ENCODE measurements around the gene DLG1.
A peak's percentile ranks its signal among the peaks of the same experiment; 100 is the strongest.

Gene DLG1

DNA sequence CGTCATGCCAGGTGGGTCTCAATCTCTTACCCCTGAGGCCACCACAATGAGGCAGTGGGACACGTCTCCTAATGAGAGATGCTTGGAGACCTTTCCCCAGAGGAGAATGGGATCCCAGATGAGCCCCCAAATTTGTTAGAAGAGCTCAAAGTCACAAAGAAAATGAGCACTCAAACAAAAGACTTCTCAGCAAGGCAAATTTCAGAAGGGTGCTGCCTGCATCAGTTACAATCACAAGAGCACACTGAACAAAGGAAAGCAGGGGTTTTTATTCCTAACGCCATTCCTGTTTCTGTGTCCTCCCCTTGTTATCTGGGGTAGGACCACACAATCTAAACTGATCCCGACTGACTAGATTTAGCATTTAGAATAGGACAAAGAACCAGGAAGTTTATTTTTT, 50.1 kb downstream of the DLG1 start:
- FAIRE-seq (no peak), DNase-seq (ENCODE audit: low spot score) (no peak)

DNA sequence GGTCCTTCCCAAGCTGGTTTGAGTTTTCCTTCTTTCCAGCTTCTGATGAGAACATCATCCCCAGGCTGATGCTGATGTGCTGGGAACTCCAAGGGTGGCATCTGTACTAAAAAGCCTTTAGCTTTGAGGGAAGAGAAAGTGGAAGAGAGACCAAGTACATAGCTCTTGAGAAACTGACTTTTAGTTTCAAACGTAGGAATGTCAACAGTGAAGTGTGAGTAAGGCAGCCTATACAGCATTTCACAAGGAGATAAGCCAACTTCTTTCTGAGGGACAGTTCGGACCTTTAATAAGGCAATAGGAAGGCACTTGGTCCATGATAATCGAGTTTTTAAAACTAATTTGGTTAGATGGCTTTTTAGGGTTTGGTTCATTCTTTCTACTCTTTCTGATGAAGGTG, 53.7 kb downstream of the DLG1 start:
- FAIRE-seq (no peak), DNase-seq (ENCODE audit: low spot score) (no peak)

DNA sequence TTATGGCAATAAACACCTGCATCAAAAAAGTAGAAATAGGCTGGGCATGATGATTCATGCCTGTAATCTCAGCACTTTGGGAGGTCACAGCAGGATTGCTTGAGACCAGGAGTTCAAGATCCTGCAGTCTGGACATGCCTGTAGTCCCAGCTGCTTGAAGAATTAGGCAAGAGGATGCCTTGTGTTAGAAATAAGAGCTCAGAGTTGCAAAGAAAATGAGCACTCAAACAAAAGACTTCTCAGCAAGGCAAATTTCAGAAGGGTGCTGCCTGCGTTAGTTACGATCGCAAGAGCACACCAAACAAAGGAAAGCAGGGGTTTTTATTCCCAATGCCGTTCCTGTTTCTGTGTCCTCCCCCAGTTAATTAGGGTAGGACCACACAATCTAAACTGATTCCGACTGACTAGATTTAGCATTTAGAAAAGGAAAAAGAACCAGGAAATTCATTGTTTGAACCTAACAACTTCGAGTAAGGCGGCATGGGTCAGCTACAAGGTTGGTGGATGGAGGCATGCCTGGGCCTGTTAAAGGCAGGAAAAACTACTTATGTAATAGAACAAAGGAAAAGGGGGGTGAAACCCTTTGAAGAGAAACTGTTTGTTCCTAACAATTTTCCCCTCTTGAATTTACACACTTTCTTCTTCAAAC, 55.5 kb downstream of the DLG1 start:
- DNase-seq (ENCODE audit: low spot score) (no peak), FAIRE-seq (no peak)

GRCh38 chr3:197241173-197241572, 57.2 kb downstream of the DLG1 start:
- DNase-seq (ENCODE audit: low spot score) (no peak), FAIRE-seq (no peak)

DNA sequence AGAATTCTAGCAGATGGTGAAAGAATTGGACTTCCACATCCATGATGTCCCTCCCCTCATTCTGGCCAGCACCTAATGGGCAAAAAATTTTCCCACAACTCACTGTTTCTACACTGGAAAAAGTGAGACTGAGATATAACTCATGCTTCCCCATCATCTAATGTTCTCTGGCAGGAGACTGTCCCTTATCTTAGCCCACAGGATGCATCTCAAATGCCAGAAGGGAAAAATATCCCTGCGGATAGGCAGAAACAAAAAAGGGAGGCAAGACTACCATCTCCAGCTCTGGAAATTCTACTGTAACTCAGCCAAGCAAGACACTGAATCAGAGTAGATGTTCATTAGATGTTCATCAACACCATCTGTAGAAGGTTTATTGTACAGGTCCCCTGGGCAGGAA, 58.6 kb downstream of the DLG1 start:
- FAIRE-seq (no peak), DNase-seq (ENCODE audit: low spot score) (no peak)

GRCh38 chr3:197238842-197239241, 59.6 kb downstream of the DLG1 start:
- DNase-seq (ENCODE audit: low spot score) (no peak), FAIRE-seq (no peak)

DNA sequence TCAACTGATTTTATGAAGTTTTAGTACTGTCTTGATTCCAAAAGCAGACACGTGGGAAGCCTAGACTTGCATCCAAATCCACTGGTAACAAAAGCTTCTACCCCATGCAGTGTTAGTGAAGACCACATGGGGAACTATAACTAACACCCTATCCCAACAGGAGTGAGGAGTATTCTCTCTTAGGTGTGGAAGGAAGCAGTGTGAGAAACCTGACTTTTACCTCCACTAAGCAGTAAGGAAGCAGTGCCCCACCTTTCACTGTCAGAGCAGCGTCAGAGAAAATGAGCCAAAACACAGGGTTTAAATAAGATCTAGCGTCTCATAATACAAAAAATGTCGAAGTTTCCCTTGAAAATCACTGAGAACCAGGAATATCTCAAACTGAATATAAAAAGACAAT, 60.5 kb downstream of the DLG1 start:
- FAIRE-seq (no peak), DNase-seq (ENCODE audit: low spot score) (no peak)

GRCh38 chr3:197236362-197236761, 62.0 kb downstream of the DLG1 start:
- FAIRE-seq (no peak), DNase-seq (ENCODE audit: low spot score) (no peak)

- FAIRE-seq (no peak), DNase-seq (ENCODE audit: low spot score) (no peak)
Observed at GRCh38 chr3:197234947-197235914, 63.2 kb downstream of the DLG1 start.

- no peak for FAIRE-seq
- no peak for DNase-seq (ENCODE audit: low spot score)
Observed at GRCh38 chr3:197231321-197231720, 67.1 kb downstream of the DLG1 start.

- FAIRE-seq (no peak), DNase-seq (ENCODE audit: low spot score) (no peak)
Observed at GRCh38 chr3:197229836-197230235, 68.6 kb downstream of the DLG1 start.

DNA sequence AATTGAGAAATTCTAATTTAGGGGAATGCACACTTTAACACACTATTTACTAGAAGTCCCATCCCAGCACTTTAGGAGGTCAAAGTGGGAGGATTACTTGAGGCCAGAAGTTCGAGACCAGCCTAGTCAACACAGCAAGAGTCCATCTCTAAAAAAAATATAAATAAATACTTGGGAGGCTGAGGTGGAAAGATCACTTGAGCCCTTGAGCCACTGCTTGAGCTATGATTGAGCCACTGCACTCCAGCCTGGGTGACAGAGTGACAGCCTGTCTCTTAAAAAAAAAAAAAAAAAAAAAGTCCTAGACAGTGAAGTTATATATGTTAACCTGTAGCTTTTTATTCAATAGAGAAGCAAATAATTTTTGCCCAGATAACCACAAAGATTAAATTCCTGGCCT, 69.2 kb downstream of the DLG1 start:
- FAIRE-seq (no peak), DNase-seq (ENCODE audit: low spot score) (no peak)

DNA sequence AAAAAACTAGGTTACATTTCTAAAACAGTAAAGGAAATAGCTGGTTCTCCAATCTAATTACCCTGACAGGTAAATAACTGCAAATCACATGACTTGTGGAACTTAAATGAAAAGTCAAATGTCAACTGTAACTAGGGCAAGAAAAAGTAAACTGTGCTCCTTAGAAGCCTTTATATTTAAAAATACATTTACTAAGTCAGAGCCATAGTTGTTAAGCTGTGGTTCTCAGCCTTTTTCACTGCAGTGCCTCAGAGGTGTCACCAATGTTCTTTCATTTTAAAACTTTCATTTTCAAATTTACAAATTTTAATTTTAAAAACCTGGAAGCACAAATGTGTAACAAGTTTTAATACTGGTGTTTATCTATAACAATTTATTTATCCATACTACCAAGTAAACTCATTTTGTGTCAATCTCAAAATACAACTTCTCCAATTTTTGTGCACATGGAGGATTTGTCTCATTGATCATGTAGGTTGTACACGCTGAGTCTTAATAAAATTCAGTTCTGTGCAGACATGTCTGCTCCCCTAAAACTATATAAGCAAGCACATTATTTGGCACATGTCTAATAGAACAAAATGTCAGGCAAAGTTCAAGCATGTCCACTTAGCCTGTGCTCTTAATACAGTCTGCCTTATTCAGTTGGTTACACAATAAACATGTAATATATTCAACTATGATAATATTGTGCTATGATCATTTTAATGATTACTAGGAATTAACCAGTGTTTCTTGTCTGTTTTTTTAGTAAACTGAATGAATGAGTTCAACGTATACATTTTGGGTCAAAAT, 70.4 kb downstream of the DLG1 start:
- FAIRE-seq (no peak), DNase-seq (ENCODE audit: low spot score) (no peak)

GRCh38 chr3:197226179-197226578, 72.2 kb downstream of the DLG1 start:
- no peak for DNase-seq (ENCODE audit: low spot score)
- FAIRE-seq = no peak

DNA sequence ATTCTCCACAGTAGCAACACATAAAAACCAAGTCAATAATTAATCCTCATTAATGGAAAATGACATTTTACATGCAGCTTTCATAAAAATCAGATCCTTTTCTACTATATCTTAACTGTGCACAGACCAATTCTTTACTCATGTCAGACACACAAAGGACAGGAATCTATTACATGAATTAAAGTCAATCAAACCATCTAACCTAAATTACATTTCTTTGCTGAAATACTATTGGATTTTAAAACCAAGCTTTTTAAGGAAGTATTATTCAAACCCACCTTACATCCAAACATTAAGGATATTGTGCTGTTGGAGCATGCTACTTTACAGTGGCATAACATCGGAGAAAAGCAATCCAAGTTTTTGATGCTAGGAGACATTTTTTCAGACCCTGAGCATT, 72.8 kb downstream of the DLG1 start:
- no peak for DNase-seq (ENCODE audit: low spot score)
- no peak for FAIRE-seq

DNA sequence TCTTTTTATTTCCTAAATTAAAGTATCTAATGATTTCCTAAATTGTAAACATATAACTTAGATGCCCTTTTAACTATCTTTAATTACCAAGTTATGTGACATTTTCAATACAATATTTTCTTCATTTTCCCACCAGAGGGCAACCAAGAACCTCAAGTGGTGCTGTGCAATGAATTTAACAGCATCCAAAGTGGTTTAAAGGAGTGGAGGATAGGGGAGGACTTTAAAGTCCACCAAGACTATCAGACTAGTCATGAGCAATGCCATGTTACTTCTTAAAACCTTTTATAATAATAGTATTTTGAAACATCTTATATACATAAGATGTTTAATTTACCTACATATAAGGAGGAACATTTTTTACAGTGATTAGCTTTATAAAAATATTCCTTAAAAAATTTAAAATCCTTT, 74.4 kb downstream of the DLG1 start:
- FAIRE-seq (peak; percentile 85), DNase-seq (ENCODE audit: low spot score) (peak; percentile 37)

DNA sequence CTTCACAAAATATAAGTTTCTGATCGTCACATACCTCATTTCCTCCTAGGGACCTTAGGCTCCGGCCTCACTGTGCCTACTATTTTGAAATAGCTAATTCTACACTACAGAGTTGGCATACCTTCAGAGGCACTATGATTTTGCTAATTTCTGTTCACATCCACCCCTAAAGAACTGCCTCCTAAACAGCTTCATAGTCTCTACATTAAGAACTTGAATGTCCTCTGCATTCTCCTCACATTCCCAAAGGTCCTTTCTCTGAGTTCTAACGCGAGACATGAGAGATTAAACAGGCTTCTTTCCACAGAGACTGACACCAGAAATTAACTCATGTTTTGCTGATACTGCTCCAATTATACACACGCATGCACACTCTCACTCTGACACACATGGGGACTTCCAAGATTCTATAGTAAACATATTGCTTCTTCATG, 75.5 kb downstream of the DLG1 start:
- DNase-seq (ENCODE audit: low spot score) = no peak
- FAIRE-seq = no peak

- FAIRE-seq (no peak), DNase-seq (ENCODE audit: low spot score) (no peak)
Observed at GRCh38 chr3:197219619-197220018, 78.8 kb downstream of the DLG1 start.

GRCh38 chr3:197218210-197218609, 80.2 kb downstream of the DLG1 start:
- FAIRE-seq (no peak), DNase-seq (ENCODE audit: low spot score) (no peak)

DNA sequence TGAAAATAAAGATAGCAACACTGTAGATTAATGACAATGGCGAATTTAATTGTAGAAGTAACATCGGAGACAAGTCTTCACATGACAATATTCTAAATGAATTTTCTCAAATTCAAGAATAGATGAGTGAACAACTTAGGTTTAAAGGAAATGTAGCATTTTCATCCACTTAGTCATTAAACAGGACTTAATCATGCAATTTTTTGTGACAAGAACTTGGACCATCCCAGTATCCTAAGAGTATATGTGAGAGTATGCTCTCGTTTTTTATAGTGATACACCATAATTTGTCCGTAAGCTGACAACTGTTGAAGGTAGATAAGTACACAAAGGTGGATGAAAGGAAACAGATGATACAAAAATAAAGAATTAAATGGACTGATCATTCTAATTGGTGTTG, 81.5 kb downstream of the DLG1 start:
- FAIRE-seq = peak; percentile 2
- DNase-seq (ENCODE audit: low spot score) = no peak

GRCh38 chr3:197216169-197216860, 82.1 kb downstream of the DLG1 start:
- FAIRE-seq (peak; percentile 69), DNase-seq (ENCODE audit: low spot score) (no peak)

All from RCC 7860 (cell line).